ENCODE results near the gene RGS8. TPM values are rescaled to one million over a fixed set of nuclear protein-coding genes. Genes with fewer than 3 reads are reported as not detected.

Gene RGS8
- total RNA-seq, 1 donor from 2014 or later, result 0.04 TPM

DNA sequence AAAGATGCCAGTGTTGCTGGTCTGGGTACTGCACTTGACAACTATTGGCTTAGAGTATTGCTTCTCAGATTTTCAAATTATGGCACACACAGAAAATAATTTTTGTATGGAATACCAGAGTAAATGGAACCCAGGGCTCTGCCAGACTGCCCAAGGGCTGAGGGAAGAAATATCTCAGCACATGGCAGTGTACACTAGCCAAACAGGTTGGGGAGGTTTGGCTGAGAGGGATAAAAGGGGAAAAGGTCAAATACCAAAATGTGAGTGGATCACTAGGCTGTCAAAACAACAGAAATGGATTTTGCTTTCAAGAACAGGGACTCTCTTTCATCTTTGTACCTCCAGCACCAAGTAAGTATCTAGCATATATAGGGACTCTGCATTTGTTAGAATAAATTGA, 3.0 kb upstream of the RGS8 start:
- no peak overlapping the region for H3K4me3 ChIP-seq (ENCODE audit: low read depth, low read length)
- DNase-seq (ENCODE audit: low read depth), result no peak
- TF ChIP-seq, protein P1, sequence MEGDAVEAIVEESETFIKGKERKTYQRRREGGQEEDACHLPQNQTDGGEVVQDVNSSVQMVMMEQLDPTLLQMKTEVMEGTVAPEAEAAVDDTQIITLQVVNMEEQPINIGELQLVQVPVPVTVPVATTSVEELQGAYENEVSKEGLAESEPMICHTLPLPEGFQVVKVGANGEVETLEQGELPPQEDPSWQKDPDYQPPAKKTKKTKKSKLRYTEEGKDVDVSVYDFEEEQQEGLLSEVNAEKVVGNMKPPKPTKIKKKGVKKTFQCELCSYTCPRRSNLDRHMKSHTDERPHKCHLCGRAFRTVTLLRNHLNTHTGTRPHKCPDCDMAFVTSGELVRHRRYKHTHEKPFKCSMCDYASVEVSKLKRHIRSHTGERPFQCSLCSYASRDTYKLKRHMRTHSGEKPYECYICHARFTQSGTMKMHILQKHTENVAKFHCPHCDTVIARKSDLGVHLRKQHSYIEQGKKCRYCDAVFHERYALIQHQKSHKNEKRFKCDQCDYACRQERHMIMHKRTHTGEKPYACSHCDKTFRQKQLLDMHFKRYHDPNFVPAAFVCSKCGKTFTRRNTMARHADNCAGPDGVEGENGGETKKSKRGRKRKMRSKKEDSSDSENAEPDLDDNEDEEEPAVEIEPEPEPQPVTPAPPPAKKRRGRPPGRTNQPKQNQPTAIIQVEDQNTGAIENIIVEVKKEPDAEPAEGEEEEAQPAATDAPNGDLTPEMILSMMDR (IDR thresholded peaks at IDR 0.05; ENCODE audit: insufficient read depth, low read length, poor library complexity, severe bottlenecking), result no peak
- H3K36me3 ChIP-seq (ENCODE audit: control insufficient read depth, insufficient read depth, low read length), result no peaks in the 10 kb centered on the region
- peaks cover 19% of the 10 kb centered on the region for H3K27me3 ChIP-seq (ENCODE audit: control insufficient read depth, insufficient read depth, low read length)

DNA sequence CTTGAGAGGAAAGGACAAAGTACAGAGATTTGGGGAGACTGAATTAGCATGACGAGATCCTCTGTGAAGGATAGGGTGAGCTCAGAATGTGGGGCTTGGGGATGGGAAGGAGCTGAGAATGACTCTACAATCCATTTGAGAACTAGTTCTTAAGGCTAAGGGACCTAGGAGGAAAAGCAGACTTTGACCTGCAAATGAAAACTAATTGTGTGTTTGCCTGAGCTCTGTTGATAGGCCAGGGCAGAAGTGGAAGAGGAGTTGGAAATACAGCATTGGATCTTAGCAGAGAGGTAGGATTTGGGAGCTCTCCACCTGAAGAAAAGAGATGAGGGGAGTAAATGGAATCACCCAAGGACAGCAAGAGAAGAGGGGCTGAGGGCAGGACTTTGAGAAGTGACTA, 2.1 kb upstream of the RGS8 start:
- Histone ChIP-seq H3K36me3 (ENCODE audit: control insufficient read depth, insufficient read depth, low read length) (no peaks in the 10 kb centered on the region), H3K4me3 (ENCODE audit: low read depth, low read length) (no peak overlapping the region), H3K27me3 (ENCODE audit: control insufficient read depth, insufficient read depth, low read length) (peaks cover 19% of the 10 kb centered on the region)
- DNase-seq (ENCODE audit: low read depth), result no peak
- TF ChIP-seq, protein P1 (IDR thresholded peaks at IDR 0.05; ENCODE audit: insufficient read depth, low read length, poor library complexity, severe bottlenecking), result no peak

DNA sequence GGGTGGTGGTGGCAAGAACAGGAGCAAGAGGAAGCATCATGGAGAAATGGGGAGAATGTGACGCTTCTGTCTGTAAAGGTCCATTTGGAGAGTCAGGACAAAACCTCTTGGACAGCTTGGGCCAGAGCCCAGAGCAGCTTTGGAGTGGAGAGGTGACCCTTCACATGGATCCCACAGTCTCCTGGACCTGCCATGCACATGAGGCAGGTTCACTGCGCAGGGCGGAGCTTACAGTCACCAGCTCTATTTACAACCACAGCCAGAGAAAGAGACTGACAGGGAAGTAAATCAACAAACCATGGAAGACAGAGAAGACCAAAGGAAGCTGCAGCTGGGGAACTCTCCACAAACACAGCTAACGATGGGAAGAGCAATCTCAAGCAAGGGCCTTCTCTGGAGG, 828 bp upstream of the RGS8 start:
- H3K36me3 ChIP-seq (ENCODE audit: control insufficient read depth, insufficient read depth, low read length), result no peaks in the 10 kb centered on the region
- TF ChIP-seq, protein P1 (IDR thresholded peaks at IDR 0.05; ENCODE audit: insufficient read depth, low read length, poor library complexity, severe bottlenecking), result no peak
- no peak overlapping the region for H3K4me3 ChIP-seq (ENCODE audit: low read depth, low read length)
- DNase-seq (ENCODE audit: low read depth), result no peak
- peaks cover 19% of the 10 kb centered on the region for H3K27me3 ChIP-seq (ENCODE audit: control insufficient read depth, insufficient read depth, low read length)

DNA sequence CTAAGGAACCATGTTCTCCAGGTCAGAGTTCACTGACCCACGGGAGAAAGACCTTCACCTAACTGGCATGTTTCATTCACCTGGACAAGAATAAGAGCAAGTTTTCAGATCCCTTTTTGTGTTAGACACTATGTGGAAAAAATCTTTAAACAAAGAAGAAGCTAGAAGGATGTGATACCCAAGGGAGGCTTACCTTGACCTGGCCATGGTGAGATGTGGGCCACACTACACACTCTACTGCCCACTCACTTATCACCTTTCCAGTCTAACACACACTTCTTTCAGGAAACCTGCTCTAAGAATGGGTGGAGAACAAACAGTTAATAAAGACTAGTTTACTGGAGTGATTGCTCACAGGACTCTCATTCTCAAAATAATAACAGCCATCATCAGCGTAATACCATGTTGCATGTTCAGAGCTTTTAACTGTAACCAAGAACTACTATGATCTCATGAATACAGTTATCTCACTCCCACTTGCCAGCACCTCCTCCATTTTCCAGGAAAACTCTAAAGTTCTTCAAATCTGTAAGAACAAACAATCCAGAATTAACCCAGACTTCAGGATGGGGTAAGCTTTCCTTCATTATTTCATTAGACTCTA, 1.4 kb downstream of the RGS8 start:
- no peaks in the 10 kb centered on the region for H3K36me3 ChIP-seq (ENCODE audit: control insufficient read depth, insufficient read depth, low read length)
- H3K27me3 ChIP-seq (ENCODE audit: control insufficient read depth, insufficient read depth, low read length), result peaks cover 19% of the 10 kb centered on the region
- TF ChIP-seq, protein P1 (IDR thresholded peaks at IDR 0.05; ENCODE audit: insufficient read depth, low read length, poor library complexity, severe bottlenecking), result no peak
- no peak for DNase-seq (ENCODE audit: low read depth)
- H3K4me3 ChIP-seq (ENCODE audit: low read depth, low read length), result no peak overlapping the region

DNA sequence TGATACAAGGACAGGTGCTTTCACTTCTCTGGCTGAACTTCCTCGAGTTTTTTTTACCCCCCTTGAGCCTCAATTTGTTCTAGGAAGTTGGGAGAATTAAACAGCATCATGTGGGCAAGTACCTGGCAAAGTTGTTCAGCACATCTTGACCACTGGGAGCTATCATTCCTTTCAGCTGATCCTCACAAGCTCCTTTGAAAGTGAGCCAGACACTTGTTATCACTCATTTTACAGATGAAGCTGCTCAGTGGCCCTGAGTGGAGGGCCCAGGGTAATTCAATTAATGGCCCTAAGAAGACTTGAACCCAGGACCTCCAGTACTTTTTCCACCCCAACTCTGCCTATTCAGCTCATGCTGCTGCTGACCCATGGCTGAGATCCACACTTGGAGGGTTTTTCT, 2.0 kb downstream of the RGS8 start:
- TF ChIP-seq, protein P1 (IDR thresholded peaks at IDR 0.05; ENCODE audit: insufficient read depth, low read length, poor library complexity, severe bottlenecking), result no peak
- Histone ChIP-seq H3K4me3 (ENCODE audit: low read depth, low read length) (no peak overlapping the region), H3K36me3 (ENCODE audit: control insufficient read depth, insufficient read depth, low read length) (no peaks in the 10 kb centered on the region)

DNA sequence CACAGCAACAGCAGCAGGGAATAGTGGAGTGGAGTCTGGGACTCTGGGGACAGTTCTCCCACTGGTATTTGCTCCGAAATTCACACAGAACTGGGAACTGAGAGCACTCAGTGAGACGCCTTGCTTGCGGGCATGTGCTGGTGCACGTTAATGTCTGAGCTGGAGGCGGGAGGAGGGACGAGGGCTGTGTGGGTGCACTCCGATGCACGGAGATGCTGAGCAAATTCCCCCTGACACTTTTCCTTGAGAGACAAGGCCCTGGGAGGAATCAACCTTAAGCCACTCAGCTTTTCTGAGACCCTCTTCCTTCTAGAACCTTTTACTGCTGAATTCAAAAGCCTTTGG, 2.8 kb downstream of the RGS8 start:
- Histone ChIP-seq H3K4me3 (ENCODE audit: low read depth, low read length) (no peak overlapping the region), H3K36me3 (ENCODE audit: control insufficient read depth, insufficient read depth, low read length) (no peaks in the 10 kb centered on the region), H3K27me3 (ENCODE audit: control insufficient read depth, insufficient read depth, low read length) (peaks cover 19% of the 10 kb centered on the region)
- TF ChIP-seq, protein P1 (IDR thresholded peaks at IDR 0.05; ENCODE audit: insufficient read depth, low read length, poor library complexity, severe bottlenecking), result no peak
- DNase-seq (ENCODE audit: low read depth), result no peak

More for the DNA sequence above, 2.0 kb downstream of the RGS8 start:
- DNase-seq (ENCODE audit: low read depth), result no peak
- peaks cover 19% of the 10 kb centered on the region for H3K27me3 ChIP-seq (ENCODE audit: control insufficient read depth, insufficient read depth, low read length)
